ENCODE data around the gene PCSK9.
"Not testable (repeated sequence)": the region's sequence is repeated elsewhere in the genome, so short reads cannot be mapped to it uniquely, and the experiment has no call there.

PCSK9 gene

GRCh38 chr1:55081905-55082296 lies 42.6 kb downstream of the PCSK9 start:
- DNase-seq, result no peak

- DNase-seq, result no peak
Measured at GRCh38 chr1:55084257-55084656, 44.9 kb downstream of the PCSK9 start.

GRCh38 chr1:55087439-55087838 lies 48.1 kb downstream of the PCSK9 start:
- no peak for DNase-seq

- no peak for DNase-seq
Measured at GRCh38 chr1:55088413-55088812, 49.1 kb downstream of the PCSK9 start.

GRCh38 chr1:55089683-55090082 lies 50.3 kb downstream of the PCSK9 start:
- no peak for DNase-seq

GRCh38 chr1:55092475-55092874 lies 53.1 kb downstream of the PCSK9 start:
- DNase-seq, result no peak

- no peak for DNase-seq
Measured at GRCh38 chr1:55095095-55095494, 55.7 kb downstream of the PCSK9 start.

- no peak for DNase-seq
Measured at GRCh38 chr1:55103891-55104290, 64.5 kb downstream of the PCSK9 start.

GRCh38 chr1:55107101-55107500 lies 67.8 kb downstream of the PCSK9 start:
- DNase-seq, result no peak

- not testable (repeated sequence) for DNase-seq
Measured at GRCh38 chr1:55109005-55109404, 69.7 kb downstream of the PCSK9 start.
